Calu3 (cell line): ENCODE measurements around the gene DRD4. TPM values are rescaled to one million over a fixed set of nuclear protein-coding genes. Genes with fewer than 3 reads are reported as not detected.

Experiments used
- BruUV-seq: library from RNA; stranded (reverse); fragments of 400-500 nt; replicated peaks from 2 replicates; lab custom pipeline; 2021; lab: Mats Ljungman, UMichigan
- CTCF ChIA-PET: fragments of 300-600 bp; sonication (Branson Sonifier 250); formaldehyde crosslinking; loops from one replicate; lab custom pipeline; 2022; ENCODE audit warnings: antibody characterized with exemption; lab: Charles Lee
- DNase-seq: peaks from one replicate; pipeline ENCODE4 v3.0.0; 2022
- H3K27ac Mint-ChIP-seq: one replicate; pipeline ENCODE4 v1.8.0; 2022; ENCODE audit warnings: mixed read lengths; ENCODE audit not compliant: unreplicated experiment
- H3K27me3 Mint-ChIP-seq: one replicate; pipeline ENCODE4 v1.8.0; 2022; ENCODE audit warnings: mixed read lengths; ENCODE audit not compliant: unreplicated experiment
- H3K36me3 Mint-ChIP-seq: one replicate; pipeline ENCODE4 v1.8.0; 2022; ENCODE audit warnings: mild to moderate bottlenecking, moderate library complexity, mixed read lengths; ENCODE audit not compliant: insufficient read depth, unreplicated experiment
- H3K4me1 Mint-ChIP-seq: one replicate; pipeline ENCODE4 v1.8.0; 2022; ENCODE audit warnings: mild to moderate bottlenecking, low read depth, mixed read lengths; ENCODE audit not compliant: unreplicated experiment
- H3K4me3 Mint-ChIP-seq: one replicate; pipeline ENCODE4 v1.8.0; 2022; ENCODE audit warnings: mild to moderate bottlenecking, low read depth, moderate library complexity, mixed read lengths; ENCODE audit not compliant: unreplicated experiment
- H3K9me3 Mint-ChIP-seq: one replicate; pipeline ENCODE4 v1.8.0; 2022; ENCODE audit warnings: low read depth, mixed read lengths; ENCODE audit not compliant: unreplicated experiment
- CTCF ChIP-seq: fragments of 200-600 bp; IDR thresholded peaks from one replicate; pipeline ENCODE4 v1.8.0; 2022; ENCODE audit warnings: antibody characterized with exemption; ENCODE audit not compliant: unreplicated experiment
- intact Hi-C: fragments of 100-400 bp; cut with micrococcal nuclease; formaldehyde crosslinking; loops from one replicate; pipeline ENCODE4 v1.10.0; 2022; ENCODE audit not compliant: unreplicated experiment
- total RNA-seq: library from RNA; stranded (reverse); gene quantifications from 2 replicates; pipeline ENCODE4 v1.2.3, GENCODE V29; 2022

The DRD4 gene
- total RNA-seq, 1 experiment from 2014 or later = 1.3 TPM

DNA sequence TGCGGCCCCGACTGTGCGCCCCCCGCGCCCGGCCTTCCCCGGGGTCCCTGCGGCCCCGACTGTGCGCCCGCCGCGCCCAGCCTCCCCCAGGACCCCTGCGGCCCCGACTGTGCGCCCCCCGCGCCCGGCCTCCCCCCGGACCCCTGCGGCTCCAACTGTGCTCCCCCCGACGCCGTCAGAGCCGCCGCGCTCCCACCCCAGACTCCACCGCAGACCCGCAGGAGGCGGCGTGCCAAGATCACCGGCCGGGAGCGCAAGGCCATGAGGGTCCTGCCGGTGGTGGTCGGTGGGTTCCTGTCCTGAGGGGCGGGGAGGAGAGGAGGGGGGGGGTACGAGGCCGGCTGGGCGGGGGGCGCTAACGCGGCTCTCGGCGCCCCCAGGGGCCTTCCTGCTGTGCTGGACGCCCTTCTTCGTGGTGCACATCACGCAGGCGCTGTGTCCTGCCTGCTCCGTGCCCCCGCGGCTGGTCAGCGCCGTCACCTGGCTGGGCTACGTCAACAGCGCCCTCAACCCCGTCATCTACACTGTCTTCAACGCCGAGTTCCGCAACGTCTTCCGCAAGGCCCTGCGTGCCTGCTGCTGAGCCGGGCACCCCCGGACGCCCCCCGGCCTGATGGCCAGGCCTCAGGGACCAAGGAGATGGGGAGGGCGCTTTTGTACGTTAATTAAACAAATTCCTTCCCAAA is 3.1 kb downstream of the DRD4 start:
- Mint-ChIP-seq H3K36me3 (peaks cover 60% of the 10 kb centered on the region), H3K9me3 (no peaks in the 10 kb centered on the region), H3K27ac (no peak overlapping the region), H3K27me3 (no peaks in the 10 kb centered on the region), H3K4me1 (no peaks in the 10 kb centered on the region), H3K4me3 (no peak overlapping the region)
- intact Hi-C loops = no loop called here
- TF ChIP-seq CTCF = no peak
- no peak for DNase-seq
- no TSS peak for BruUV-seq
- CTCF ChIA-PET = no interaction called here

DNA sequence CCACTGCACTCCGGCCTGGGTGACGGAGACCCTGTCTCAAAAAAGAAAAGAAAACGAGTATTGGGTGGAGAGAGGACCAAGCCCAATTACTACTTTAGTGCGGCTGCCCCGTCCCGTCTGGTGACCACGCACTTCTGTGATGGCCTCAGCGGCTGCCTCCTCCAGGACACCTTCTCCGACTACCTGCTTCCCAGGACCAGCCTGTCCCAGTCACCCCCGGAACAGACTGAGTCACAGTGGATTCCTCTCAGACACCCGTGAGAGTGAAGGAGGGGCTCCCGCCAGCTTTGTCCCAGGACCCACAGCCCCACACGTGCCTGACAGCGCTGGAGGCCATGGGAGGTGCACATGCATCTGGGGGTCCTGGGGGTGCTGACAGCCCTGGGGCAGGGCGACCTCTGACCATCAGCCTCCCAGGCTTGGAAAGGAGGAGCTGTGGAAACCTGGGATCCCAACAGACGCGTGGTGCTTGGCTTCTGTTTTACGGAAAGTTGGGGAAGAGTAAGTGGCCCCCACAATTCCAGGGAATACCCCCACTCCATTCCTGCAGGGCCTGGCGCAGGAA is 4.8 kb downstream of the DRD4 start:
- no peak for DNase-seq
- Mint-ChIP-seq H3K27ac (no peak overlapping the region), H3K9me3 (no peaks in the 10 kb centered on the region), H3K4me3 (no peak overlapping the region), H3K27me3 (no peaks in the 10 kb centered on the region), H3K36me3 (peaks cover 50% of the 10 kb centered on the region), H3K4me1 (no peaks in the 10 kb centered on the region)
- intact Hi-C loops = no loop called here
- BruUV-seq = no TSS peak
- CTCF ChIA-PET = no interaction called here
- no peak for TF ChIP-seq CTCF

DNA sequence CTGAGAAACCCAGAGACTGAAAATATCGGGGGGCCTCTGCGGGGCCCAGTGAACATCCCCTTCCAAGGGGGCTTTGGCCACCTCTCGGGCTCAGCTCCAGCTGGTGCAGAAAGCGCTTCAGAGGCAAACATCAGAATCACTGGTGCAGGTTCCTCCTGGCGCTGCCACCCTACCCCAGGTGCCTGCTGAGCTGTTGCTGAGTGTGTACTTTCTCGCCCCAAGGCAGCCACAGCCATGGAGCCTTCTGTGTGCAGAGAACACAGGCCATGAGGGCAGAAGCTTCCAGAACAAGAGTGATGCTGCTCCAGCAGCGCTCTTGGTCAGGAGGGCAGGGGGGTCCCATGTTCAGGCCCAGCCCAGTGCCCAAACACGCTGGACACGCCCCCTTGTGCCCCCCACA is 6.3 kb downstream of the DRD4 start:
- Mint-ChIP-seq H3K36me3 (peaks cover 48% of the 10 kb centered on the region), H3K4me3 (no peak overlapping the region), H3K27me3 (no peaks in the 10 kb centered on the region), H3K27ac (no peak overlapping the region), H3K4me1 (no peaks in the 10 kb centered on the region), H3K9me3 (no peaks in the 10 kb centered on the region)
- no peak for DNase-seq
- intact Hi-C loops = no loop called here
- BruUV-seq = no TSS peak
- TF ChIP-seq CTCF = no peak
- CTCF ChIA-PET = no interaction called here

DNA sequence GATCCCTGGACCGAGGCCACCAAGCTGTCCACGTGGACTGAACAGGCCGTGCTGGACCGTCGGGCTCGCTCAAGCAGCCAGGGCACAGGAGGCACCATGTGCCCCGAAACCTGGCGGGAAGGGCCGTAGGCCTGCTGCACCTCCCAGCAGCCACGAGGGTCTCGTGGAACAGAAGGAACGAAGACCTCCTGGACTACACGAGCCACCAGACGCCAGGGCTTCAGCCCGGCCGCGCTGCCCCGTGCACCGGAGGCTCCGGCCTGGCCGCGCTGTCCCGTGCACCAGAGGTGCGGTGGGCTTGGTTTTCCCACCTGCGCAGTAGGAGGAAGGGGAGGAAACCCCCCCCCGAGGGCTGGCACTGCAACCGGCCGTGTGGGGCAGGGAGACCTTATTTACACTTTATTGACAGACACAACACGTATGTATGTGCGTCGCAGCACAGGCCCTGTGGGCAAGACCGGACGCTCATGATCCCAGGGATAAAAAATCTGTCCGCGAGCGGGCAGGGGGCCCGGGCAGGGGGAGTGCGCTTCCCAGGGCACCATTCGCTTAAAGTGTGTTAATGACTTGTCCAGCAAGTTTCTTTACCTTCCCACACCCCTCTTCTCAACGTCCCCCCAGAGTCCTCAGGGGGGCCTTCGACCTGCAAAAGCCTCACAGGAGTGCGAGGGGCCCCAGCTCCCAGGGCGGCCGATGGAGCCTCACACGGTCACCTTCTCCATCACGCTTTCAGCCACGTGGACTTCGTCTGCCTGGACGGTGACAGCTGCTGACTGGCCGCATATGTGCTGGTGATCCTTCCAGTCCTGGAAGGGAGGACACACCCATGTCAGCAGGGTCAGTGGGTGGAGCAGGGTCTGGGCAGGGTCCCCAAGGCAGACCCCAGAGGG is 7.0 kb downstream of the DRD4 start:
- Mint-ChIP-seq H3K27me3 (no peaks in the 10 kb centered on the region), H3K27ac (no peak overlapping the region)
- no peak for TF ChIP-seq CTCF

More for the DNA sequence above, 7.0 kb downstream of the DRD4 start:
- peaks cover 49% of the 10 kb centered on the region for H3K36me3 Mint-ChIP-seq
- intact Hi-C loops = no loop called here
- CTCF ChIA-PET = no interaction called here
- no TSS peak for BruUV-seq
- no peak for DNase-seq
- H3K4me3 Mint-ChIP-seq = no peak overlapping the region
- no peaks in the 10 kb centered on the region for H3K4me1 Mint-ChIP-seq
- H3K9me3 Mint-ChIP-seq = no peaks in the 10 kb centered on the region
